Spleen (tissue), 11 donors: Measurements from ENCODE around the gene SLC13A4. TPM values are rescaled to one million over a fixed set of nuclear protein-coding genes. Genes with fewer than 3 reads are reported as not detected.

Source experiments
- DNase-seq: peaks from one replicate; pipeline ENCODE4 v3.0.0-alpha.2; 2020
- H3K27ac ChIP-seq, 8 donors: fragments of 200-600 bp; sonication (generic) in 7 of 8; 1 replicate in 4 of 8; 2 replicates in 4 of 8; pipeline versions ENCODE4 v1.5.0 to v1.8.0; 2016 to 2021; ENCODE audit warnings: inconsistent platforms in 4 of 8, mild to moderate bottlenecking in 4 of 8, moderate library complexity in 1 of 8
- H3K27me3 ChIP-seq, 7 donors: fragments of 200-600 bp; sonication (generic) in 6 of 7; replicated peaks in 1 of 7; 1 replicate in 4 of 7; 2 replicates in 3 of 7; pipeline versions ENCODE4 v1.5.0 to v1.8.0; 2016 to 2021; ENCODE audit warnings: inconsistent platforms in 3 of 7, mild to moderate bottlenecking in 1 of 7
- H3K36me3 ChIP-seq, 6 donors: fragments of 200-600 bp; sonication (generic) in 5 of 6; 1 replicate in 4 of 6; 2 replicates in 2 of 6; pipeline versions ENCODE4 v1.5.0 to v1.8.0; 2016 to 2021; ENCODE audit warnings: inconsistent platforms in 2 of 6
- H3K4me1 ChIP-seq, 6 donors: fragments of 200-600 bp; sonication (generic) in 5 of 6; 1 replicate in 3 of 6; 2 replicates in 3 of 6; pipeline versions ENCODE4 v1.5.0 to v1.8.0; 2016 to 2021; ENCODE audit warnings: inconsistent platforms in 3 of 6
- H3K4me3 ChIP-seq, 8 donors: fragments of 200-600 bp; sonication (generic) in 7 of 8; 1 replicate in 4 of 8; 2 replicates in 4 of 8; pipeline versions ENCODE4 v1.5.0 to v1.8.0; 2016 to 2021; ENCODE audit warnings: inconsistent platforms in 4 of 8, mild to moderate bottlenecking in 4 of 8, moderate library complexity in 2 of 8
- H3K9me3 ChIP-seq, 8 donors: fragments of 200-600 bp; sonication (generic) in 7 of 8; 1 replicate in 4 of 8; 2 replicates in 4 of 8; pipeline versions ENCODE4 v1.5.0 to v1.8.0; 2016 to 2021; ENCODE audit warnings: inconsistent platforms in 4 of 8
- CTCF ChIP-seq, 11 experiments: fragments of 200-600 bp in 7 of 11; fragments of 450-650 bp in 4 of 11; sonication (generic) in 4 of 11; IDR thresholded peaks in 8 of 11; conservative IDR thresholded peaks in 3 of 11; 1 replicate in 7 of 11; 2 replicates in 4 of 11; pipeline versions ENCODE4 v1.4.0 to v1.8.0; 2016 to 2021; ENCODE audit warnings: antibody characterized with exemption in 11 of 11, inconsistent platforms in 4 of 11, mild to moderate bottlenecking in 1 of 11
- POLR2A ChIP-seq, 3 donors: fragments of 450-650 bp; IDR thresholded peaks; one replicate each; pipeline ENCODE4 v1.5.1; 2017; ENCODE audit warnings: antibody characterized with exemption in 3 of 3, mild to moderate bottlenecking in 1 of 3
- POLR2AphosphoS5 ChIP-seq, 3 donors: sonication (generic); formaldehyde crosslinking; IDR thresholded peaks; one replicate each; pipeline ENCODE4 v1.5.1; 2017; ENCODE audit warnings: antibody characterized with exemption in 3 of 3
- WGBS, 5 donors: extraction: QIAGEN DNeasy Blood & Tissue Kit in 3 of 5; methylation state at CpG; one replicate each; pipeline versions ENCODE4 v1.1.5 to v1.1.7; 2013 to 2018; 5-methylcytosine and 5-hydroxymethylcytosine counted together
- intact Hi-C: fragments of 100-400 bp; cut with DNase I; formaldehyde crosslinking; loops from one replicate; pipeline ENCODE4 v1.15.0; 2023; ENCODE audit warnings: low total_unique reads
- polyA plus RNA-seq, 3 donors: library from polyadenylated mRNA; stranded (reverse); fragments of 200-250 nt; gene quantifications; one replicate each; pipeline ENCODE4 v1.2.1, GENCODE V29; 2013
- total RNA-seq, 7 donors: library from RNA; depleted of rRNA in 3 of 7; stranded (reverse); fragments of >200 nt in 3 of 7; fragmentation: NEBNext Ultra II Directional in 4 of 7; extraction: Animal tissue kit (Norgen Biotek cat#: 25700) in 4 of 7; gene quantifications; one replicate each; pipeline versions ENCODE4 v1.1.0 to v1.2.1, GENCODE V29; 2016 to 2021
- donor health status: healthy with polysubstance abuse.
- donor health status: DM: no; HTN: no; CAD: no; lungs with moderate emphysema.
- donor health status: DM: no; HTN: no; CAD: no.
- donor health status: Bipolar disorder and iron deficiency.
- donor health status: healthy.
- donor health status: DM: no; HTN: no; CAD: no.
- donor health status: DM: yes; HTN: yes; CAD: no.

SLC13A4 gene
- total and polyA plus RNA-seq, 10 donors, result 0.16 to 0.20 TPM; not detected in 8

DNA sequence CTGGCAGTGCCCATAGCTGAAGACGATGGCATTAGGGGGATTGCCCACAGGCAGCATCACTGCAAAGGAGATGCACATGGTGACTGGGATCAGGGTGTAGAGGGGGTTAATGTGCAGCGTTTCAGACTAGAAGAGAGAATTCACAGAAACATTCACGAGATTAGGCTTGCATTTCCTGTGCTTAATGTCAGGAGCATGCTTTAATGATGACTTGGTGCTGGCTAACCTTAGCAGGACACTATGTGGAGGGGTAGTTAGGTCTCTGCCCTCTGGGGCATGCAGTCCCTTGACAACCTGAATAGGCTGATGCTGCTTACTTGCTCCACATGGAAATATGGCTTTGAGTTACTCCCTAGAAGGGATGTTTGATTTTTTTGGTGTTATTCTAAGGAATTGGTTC, 43.9 kb downstream of the SLC13A4 start:
- H3K4me1 ChIP-seq, result peaks cover 0 to 13% (median 0%) of the 10 kb centered on the region in 6 donors
- WGBS, 5 donors, result 52 to 76% (median 72%) methylated on average over 3 of the region's 3 CpGs
- intact Hi-C loops, result no loop called here
- TF ChIP-seq CTCF (IDR thresholded peaks at IDR 0.05 in 8 of 11, conservative IDR thresholded peaks at IDR 0.05 in 3 of 11) (no peak), POLR2A (IDR thresholded peaks at IDR 0.05) (no peak), POLR2AphosphoS5 (IDR thresholded peaks at IDR 0.05) (no peak)
- H3K27ac ChIP-seq, result no peak overlapping the region
- H3K27me3 ChIP-seq, result no peaks in the 10 kb centered on the region
- H3K9me3 ChIP-seq, result no peaks in the 10 kb centered on the region
- peaks cover 0 to 53% (median 0%) of the 10 kb centered on the region in 6 donors for H3K36me3 ChIP-seq
- H3K4me3 ChIP-seq, result no peak overlapping the region
- no peak for DNase-seq

GRCh38 chr7:135683609-135684008, 44.4 kb downstream of the SLC13A4 start:
- no peak for DNase-seq
- no peaks in the 10 kb centered on the region for H3K27me3 ChIP-seq
- peaks cover 0 to 53% (median 0%) of the 10 kb centered on the region in 6 donors for H3K36me3 ChIP-seq
- H3K9me3 ChIP-seq, result no peaks in the 10 kb centered on the region
- no peak overlapping the region for H3K27ac ChIP-seq
- no peak for TF ChIP-seq POLR2AphosphoS5 (IDR thresholded peaks at IDR 0.05)
- no peak for TF ChIP-seq POLR2A (IDR thresholded peaks at IDR 0.05)
- H3K4me1 ChIP-seq, result peaks cover 0 to 13% (median 0%) of the 10 kb centered on the region in 6 donors
- intact Hi-C loops, result no loop called here
- H3K4me3 ChIP-seq, result no peak overlapping the region
- WGBS, 5 donors, result 79 to 87% (median 85%) methylated on average over 3 of the region's 3 CpGs

DNA sequence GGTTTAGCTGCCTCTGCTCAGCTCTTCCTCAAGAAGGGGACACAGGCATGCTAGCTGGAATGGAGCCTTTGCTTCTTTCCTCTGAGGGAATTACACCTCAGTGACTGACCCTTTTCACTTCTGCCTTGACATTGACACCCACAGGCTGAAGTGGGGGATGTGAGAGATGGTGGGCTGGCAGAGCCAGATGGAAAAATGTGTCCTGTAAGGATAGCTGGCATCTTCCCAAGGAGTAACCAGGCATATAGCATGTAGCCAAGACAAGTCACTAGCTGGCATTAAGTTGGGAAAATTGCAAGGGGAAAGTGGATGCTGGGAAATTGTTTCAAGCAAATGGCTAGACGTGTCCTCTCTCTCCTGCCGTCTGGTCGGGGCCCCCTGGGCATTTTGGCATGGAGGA, 45.8 kb downstream of the SLC13A4 start:
- H3K9me3 ChIP-seq, result no peaks in the 10 kb centered on the region
- 75 to 97% (median 96%) methylated on average over 3 of the region's 3 CpGs for WGBS, 5 donors
- no peak for DNase-seq
- no peak overlapping the region for H3K27ac ChIP-seq
- H3K27me3 ChIP-seq, result no peaks in the 10 kb centered on the region
- peaks cover 0 to 13% (median 0%) of the 10 kb centered on the region in 6 donors for H3K4me1 ChIP-seq
- no peak overlapping the region for H3K4me3 ChIP-seq
- intact Hi-C loops, result no loop called here
- peaks cover 0 to 65% (median 0%) of the 10 kb centered on the region in 6 donors for H3K36me3 ChIP-seq
- no peak for TF ChIP-seq POLR2A (IDR thresholded peaks at IDR 0.05)
- no peak for TF ChIP-seq POLR2AphosphoS5 (IDR thresholded peaks at IDR 0.05)

GRCh38 chr7:135681762-135682161, 46.2 kb downstream of the SLC13A4 start:
- Histone ChIP-seq H3K4me1 (peaks cover 0 to 13% (median 0%) of the 10 kb centered on the region in 6 donors), H3K27me3 (no peaks in the 10 kb centered on the region), H3K36me3 (peaks cover 0 to 66% (median 1%) of the 10 kb centered on the region in 6 donors), H3K9me3 (no peaks in the 10 kb centered on the region), H3K4me3 (no peak overlapping the region), H3K27ac (no peak overlapping the region)
- no peak for DNase-seq
- intact Hi-C loops, result no loop called here
- TF ChIP-seq POLR2AphosphoS5 (IDR thresholded peaks at IDR 0.05) (no peak), CTCF (IDR thresholded peaks at IDR 0.05 in 8 of 11, conservative IDR thresholded peaks at IDR 0.05 in 3 of 11) (no peak), POLR2A (IDR thresholded peaks at IDR 0.05) (no peak)
- 65 to 87% (median 75%) methylated on average over 5 of the region's 5 CpGs for WGBS, 5 donors

GRCh38 chr7:135678612-135679575, 49.1 kb downstream of the SLC13A4 start:
- WGBS, 5 donors, result 86 to 93% (median 88%) methylated on average over 4 of the region's 4 CpGs
- no peak for TF ChIP-seq POLR2A (IDR thresholded peaks at IDR 0.05)
- no peak for TF ChIP-seq CTCF (IDR thresholded peaks at IDR 0.05 in 8 of 11, conservative IDR thresholded peaks at IDR 0.05 in 3 of 11)
- TF ChIP-seq POLR2AphosphoS5 (IDR thresholded peaks at IDR 0.05), result no peak
- Histone ChIP-seq H3K9me3 (no peaks in the 10 kb centered on the region), H3K27me3 (no peaks in the 10 kb centered on the region), H3K36me3 (peaks cover 0 to 89% (median 15%) of the 10 kb centered on the region in 6 donors), H3K4me1 (peaks cover 0 to 15% (median 0%) of the 10 kb centered on the region in 6 donors), H3K4me3 (no peak overlapping the region), H3K27ac (no peak overlapping the region)
- intact Hi-C loops, result loop anchor here (10.0 kb wide), 1 partner anchor 336 kb away; no protein-coding TSS in a partner anchor
- no peak for DNase-seq
